HepG2 (cell line): Measurements from ENCODE around the gene PRR35. TPM values are rescaled to one million over a fixed set of nuclear protein-coding genes. Genes with fewer than 3 reads are reported as not detected.
A peak's percentile ranks its signal among the peaks of the same experiment; 100 is the strongest.

Experiments used
- ELF3 ChIP-seq: IDR thresholded peaks from 2 replicates; pipeline ENCODE4 v1.6.1; 2016; ENCODE audit warnings: missing genetic modification reagents, missing compliant biosample characterization
- HDAC6 ChIP-seq: fragments of 200-600 bp; sonication (generic); IDR thresholded peaks from 2 replicates; pipeline ENCODE4 v1.7.0; 2017; ENCODE audit warnings: mild to moderate bottlenecking, antibody characterized with exemption, low read length, low read depth
- KLF11 ChIP-seq: IDR thresholded peaks from 2 replicates; pipeline ENCODE4 v1.6.1; 2016; ENCODE audit warnings: missing compliant biosample characterization
- NFIB ChIP-seq: sonication (generic); formaldehyde crosslinking; IDR thresholded peaks from 2 replicates; pipeline ENCODE4 v1.9.0; 2021; ENCODE audit warnings: missing genetic modification reagents, mild to moderate bottlenecking, borderline replicate concordance
- NR1H2 ChIP-seq: sonication (generic); formaldehyde crosslinking; IDR thresholded peaks from 2 replicates; pipeline ENCODE4 v1.8.1; 2022; ENCODE audit warnings: low read depth, missing genetic modification reagents, borderline replicate concordance
- RBM22 ChIP-seq: fragments of 200-400 bp; formaldehyde crosslinking; optimal IDR thresholded peaks from 2 replicates; pipeline ENCODE3; 2017; ENCODE audit warnings: mild to moderate bottlenecking, low read length, moderate library complexity
- TAF15 ChIP-seq: fragments of 200-400 bp; formaldehyde crosslinking; IDR thresholded peaks from one replicate; pipeline ENCODE4 v1.6.1; 2018; ENCODE audit warnings: mild to moderate bottlenecking, low read depth, low read length; ENCODE audit not compliant: poor library complexity, severe bottlenecking
- ZBTB21 ChIP-seq: sonication (generic); formaldehyde crosslinking; IDR thresholded peaks from 2 replicates; pipeline ENCODE4 v1.4.0; 2020; ENCODE audit warnings: missing genetic modification reagents
- ZNF33B ChIP-seq: sonication (generic); formaldehyde crosslinking; IDR thresholded peaks from 2 replicates; pipeline ENCODE4 v1.5.1; 2020; ENCODE audit warnings: mild to moderate bottlenecking, missing genetic modification reagents
- ZNF343 ChIP-seq: sonication (generic); formaldehyde crosslinking; IDR thresholded peaks from 2 replicates; pipeline ENCODE4 v1.4.0; 2020; ENCODE audit warnings: mild to moderate bottlenecking, missing genetic modification reagents
- ZNF468 ChIP-seq: sonication (generic); formaldehyde crosslinking; IDR thresholded peaks from 2 replicates; pipeline ENCODE4 v1.8.0; 2022; ENCODE audit warnings: mild to moderate bottlenecking, moderate library complexity, missing genetic modification reagents
- ZNF768 ChIP-seq: sonication (generic); formaldehyde crosslinking; IDR thresholded peaks from 2 replicates; pipeline ENCODE4 v1.4.0; 2020; ENCODE audit warnings: missing genetic modification reagents
- ZNF781 ChIP-seq: sonication (generic); formaldehyde crosslinking; IDR thresholded peaks from 2 replicates; pipeline ENCODE4 v1.5.1; 2020; ENCODE audit warnings: borderline replicate concordance, mild to moderate bottlenecking, missing genetic modification reagents; ENCODE audit errors: not compliant biosample characterization
- polyA plus RNA-seq, 8 experiments: library from polyadenylated mRNA; depleted of rRNA in 3 of 8; stranded (reverse) in 7 of 8; unstranded in 1 of 8; fragments of >200 nt; fragmentation: Illumina TruSeq in 4 of 8; extraction: Trizol in 4 of 8; gene quantifications; 2 replicates each; pipeline versions ENCODE4 v1.2.1 to v1.2.3, GENCODE V29; 2011 to 2016; ENCODE audit warnings: low read depth in 4 of 8, missing spikeins in 1 of 8, mixed read lengths in 1 of 8; ENCODE audit not compliant: insufficient read depth in 1 of 8
- total RNA-seq, 5 experiments: library from RNA; depleted of rRNA; stranded (reverse); fragments of >200 nt; fragmentation: Illumina TruSeq; extraction: Trizol; gene quantifications; 2 replicates each; pipeline ENCODE4 v1.2.3, GENCODE V29; 2016; ENCODE audit warnings: low read depth in 1 of 5
- TF ChIP-seq, protein P1 (sequence below): sonication (generic); formaldehyde crosslinking; IDR thresholded peaks from 2 replicates; pipeline ENCODE4 v1.5.0; 2020; ENCODE audit warnings: mild to moderate bottlenecking, missing genetic modification reagents
- TF ChIP-seq, protein P2 (sequence below): sonication (generic); formaldehyde crosslinking; IDR thresholded peaks from 2 replicates; pipeline ENCODE4 v1.9.0; 2022; ENCODE audit warnings: low read depth, missing genetic modification reagents
- TF ChIP-seq, protein P3 (sequence below): sonication (generic); formaldehyde crosslinking; IDR thresholded peaks from 2 replicates; pipeline ENCODE4 v1.4.0; 2020; ENCODE audit warnings: mild to moderate bottlenecking, missing genetic modification reagents
- TF ChIP-seq, protein P4 (sequence below): sonication (generic); formaldehyde crosslinking; conservative IDR thresholded peaks from 2 replicates; pipeline ENCODE4 v1.4.0; 2020; ENCODE audit warnings: missing genetic modification reagents
- TF ChIP-seq, protein P5 (sequence below): sonication (generic); formaldehyde crosslinking; conservative IDR thresholded peaks from 2 replicates; pipeline ENCODE4 v1.8.0; 2022; ENCODE audit warnings: missing genetic modification reagents

The PRR35 gene
- total and polyA plus RNA-seq, 2 of the 13 experiments (the other 11 are each of a cell fraction or from before 2014, with no cell fraction given), result 0.07 to 0.16 TPM

DNA sequence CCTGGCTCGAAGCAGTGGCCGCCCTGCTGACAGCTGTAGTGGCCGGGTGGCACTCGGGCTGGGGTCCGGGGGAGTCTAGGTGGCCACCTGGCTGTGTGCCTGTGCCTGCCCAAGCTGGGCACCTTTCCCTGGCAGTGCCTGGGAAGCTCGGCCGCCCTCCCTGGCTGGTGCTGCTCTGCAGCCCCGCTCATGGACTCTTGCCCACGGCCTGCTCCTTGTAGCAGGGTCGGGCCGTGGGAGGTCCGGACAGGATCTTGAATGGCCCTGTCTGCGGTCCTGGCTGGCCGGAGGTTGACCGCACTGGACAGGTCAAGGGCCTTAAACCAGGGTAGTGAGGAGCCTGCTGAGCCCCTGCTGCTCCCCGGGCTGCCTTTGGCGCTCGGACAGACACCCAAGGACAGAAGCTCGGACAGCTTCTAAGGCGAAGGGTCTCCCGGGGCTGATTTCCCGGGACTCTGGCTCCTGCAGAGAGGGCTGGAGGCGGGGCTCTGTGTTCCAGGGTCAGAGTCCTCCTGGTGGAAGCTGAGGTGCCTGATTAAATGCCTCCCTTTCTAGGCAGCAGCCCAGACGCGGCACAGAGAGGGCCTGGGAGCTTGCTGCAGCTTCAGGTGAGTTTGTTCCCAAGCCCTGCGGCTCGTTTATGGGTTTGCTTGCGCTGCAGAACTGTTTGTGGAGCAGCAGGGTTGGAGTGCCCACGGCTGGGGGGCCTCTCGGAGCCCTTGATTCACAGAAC is 26.6 kb upstream of the PRR35 start (continued):
- no peak for TF ChIP-seq ZBTB21 (CRISPR knock-in tag)
- no peak for TF ChIP-seq HDAC6
- peak; percentile 15 for TF ChIP-seq RBM22
- TF ChIP-seq, protein P1, sequence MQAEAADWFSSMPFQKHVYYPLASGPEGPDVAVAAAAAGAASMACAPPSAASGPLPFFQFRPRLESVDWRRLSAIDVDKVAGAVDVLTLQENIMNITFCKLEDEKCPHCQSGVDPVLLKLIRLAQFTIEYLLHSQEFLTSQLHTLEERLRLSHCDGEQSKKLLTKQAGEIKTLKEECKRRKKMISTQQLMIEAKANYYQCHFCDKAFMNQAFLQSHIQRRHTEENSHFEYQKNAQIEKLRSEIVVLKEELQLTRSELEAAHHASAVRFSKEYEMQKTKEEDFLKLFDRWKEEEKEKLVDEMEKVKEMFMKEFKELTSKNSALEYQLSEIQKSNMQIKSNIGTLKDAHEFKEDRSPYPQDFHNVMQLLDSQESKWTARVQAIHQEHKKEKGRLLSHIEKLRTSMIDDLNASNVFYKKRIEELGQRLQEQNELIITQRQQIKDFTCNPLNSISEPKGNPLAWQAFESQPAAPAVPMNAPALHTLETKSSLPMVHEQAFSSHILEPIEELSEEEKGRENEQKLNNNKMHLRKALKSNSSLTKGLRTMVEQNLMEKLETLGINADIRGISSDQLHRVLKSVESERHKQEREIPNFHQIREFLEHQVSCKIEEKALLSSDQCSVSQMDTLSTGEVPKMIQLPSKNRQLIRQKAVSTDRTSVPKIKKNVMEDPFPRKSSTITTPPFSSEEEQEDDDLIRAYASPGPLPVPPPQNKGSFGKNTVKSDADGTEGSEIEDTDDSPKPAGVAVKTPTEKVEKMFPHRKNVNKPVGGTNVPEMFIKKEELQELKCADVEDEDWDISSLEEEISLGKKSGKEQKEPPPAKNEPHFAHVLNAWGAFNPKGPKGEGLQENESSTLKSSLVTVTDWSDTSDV (CRISPR knock-in tag), result no peak
- no peak for TF ChIP-seq NFIB
- TF ChIP-seq, protein P2, sequence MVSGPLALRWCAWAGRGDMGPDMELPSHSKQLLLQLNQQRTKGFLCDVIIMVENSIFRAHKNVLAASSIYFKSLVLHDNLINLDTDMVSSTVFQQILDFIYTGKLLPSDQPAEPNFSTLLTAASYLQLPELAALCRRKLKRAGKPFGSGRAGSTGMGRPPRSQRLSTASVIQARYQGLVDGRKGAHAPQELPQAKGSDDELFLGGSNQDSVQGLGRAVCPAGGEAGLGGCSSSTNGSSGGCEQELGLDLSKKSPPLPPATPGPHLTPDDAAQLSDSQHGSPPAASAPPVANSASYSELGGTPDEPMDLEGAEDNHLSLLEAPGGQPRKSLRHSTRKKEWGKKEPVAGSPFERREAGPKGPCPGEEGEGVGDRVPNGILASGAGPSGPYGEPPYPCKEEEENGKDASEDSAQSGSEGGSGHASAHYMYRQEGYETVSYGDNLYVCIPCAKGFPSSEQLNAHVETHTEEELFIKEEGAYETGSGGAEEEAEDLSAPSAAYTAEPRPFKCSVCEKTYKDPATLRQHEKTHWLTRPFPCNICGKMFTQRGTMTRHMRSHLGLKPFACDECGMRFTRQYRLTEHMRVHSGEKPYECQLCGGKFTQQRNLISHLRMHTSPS (CRISPR knock-in tag), result no peak
- TF ChIP-seq ZNF768 (CRISPR knock-in tag), result peak; percentile 40; the same call in 1 of the 2 replicates
- TF ChIP-seq, protein P3, sequence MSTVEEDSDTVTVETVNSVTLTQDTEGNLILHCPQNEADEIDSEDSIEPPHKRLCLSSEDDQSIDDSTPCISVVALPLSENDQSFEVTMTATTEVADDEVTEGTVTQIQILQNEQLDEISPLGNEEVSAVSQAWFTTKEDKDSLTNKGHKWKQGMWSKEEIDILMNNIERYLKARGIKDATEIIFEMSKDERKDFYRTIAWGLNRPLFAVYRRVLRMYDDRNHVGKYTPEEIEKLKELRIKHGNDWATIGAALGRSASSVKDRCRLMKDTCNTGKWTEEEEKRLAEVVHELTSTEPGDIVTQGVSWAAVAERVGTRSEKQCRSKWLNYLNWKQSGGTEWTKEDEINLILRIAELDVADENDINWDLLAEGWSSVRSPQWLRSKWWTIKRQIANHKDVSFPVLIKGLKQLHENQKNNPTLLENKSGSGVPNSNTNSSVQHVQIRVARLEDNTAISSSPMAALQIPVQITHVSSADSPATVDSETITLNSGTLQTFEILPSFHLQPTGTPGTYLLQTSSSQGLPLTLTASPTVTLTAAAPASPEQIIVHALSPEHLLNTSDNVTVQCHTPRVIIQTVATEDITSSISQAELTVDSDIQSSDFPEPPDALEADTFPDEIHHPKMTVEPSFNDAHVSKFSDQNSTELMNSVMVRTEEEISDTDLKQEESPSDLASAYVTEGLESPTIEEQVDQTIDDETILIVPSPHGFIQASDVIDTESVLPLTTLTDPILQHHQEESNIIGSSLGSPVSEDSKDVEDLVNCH, result no peak
- TF ChIP-seq, protein P4, sequence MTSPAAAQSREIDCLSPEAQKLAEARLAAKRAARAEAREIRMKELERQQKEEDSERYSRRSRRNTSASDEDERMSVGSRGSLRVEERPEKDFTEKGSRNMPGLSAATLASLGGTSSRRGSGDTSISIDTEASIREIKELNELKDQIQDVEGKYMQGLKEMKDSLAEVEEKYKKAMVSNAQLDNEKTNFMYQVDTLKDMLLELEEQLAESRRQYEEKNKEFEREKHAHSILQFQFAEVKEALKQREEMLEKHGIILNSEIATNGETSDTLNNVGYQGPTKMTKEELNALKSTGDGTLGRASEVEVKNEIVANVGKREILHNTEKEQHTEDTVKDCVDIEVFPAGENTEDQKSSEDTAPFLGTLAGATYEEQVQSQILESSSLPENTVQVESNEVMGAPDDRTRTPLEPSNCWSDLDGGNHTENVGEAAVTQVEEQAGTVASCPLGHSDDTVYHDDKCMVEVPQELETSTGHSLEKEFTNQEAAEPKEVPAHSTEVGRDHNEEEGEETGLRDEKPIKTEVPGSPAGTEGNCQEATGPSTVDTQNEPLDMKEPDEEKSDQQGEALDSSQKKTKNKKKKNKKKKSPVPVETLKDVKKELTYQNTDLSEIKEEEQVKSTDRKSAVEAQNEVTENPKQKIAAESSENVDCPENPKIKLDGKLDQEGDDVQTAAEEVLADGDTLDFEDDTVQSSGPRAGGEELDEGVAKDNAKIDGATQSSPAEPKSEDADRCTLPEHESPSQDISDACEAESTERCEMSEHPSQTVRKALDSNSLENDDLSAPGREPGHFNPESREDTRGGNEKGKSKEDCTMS (CRISPR knock-in tag), result no peak
- no peak for TF ChIP-seq ZNF468 (CRISPR knock-in tag)
- no peak for TF ChIP-seq ZNF781 (CRISPR knock-in tag)
- TF ChIP-seq ZNF343 (CRISPR knock-in tag), result no peak
- no peak for TF ChIP-seq KLF11 (CRISPR knock-in tag)
- TF ChIP-seq NR1H2 (CRISPR knock-in tag), result no peak
- no peak for TF ChIP-seq TAF15
- no peak for TF ChIP-seq ZNF33B
- TF ChIP-seq ELF3 (CRISPR knock-in tag), result peak; percentile 31; the same call in 1 of the 2 replicates
- TF ChIP-seq, protein P5, sequence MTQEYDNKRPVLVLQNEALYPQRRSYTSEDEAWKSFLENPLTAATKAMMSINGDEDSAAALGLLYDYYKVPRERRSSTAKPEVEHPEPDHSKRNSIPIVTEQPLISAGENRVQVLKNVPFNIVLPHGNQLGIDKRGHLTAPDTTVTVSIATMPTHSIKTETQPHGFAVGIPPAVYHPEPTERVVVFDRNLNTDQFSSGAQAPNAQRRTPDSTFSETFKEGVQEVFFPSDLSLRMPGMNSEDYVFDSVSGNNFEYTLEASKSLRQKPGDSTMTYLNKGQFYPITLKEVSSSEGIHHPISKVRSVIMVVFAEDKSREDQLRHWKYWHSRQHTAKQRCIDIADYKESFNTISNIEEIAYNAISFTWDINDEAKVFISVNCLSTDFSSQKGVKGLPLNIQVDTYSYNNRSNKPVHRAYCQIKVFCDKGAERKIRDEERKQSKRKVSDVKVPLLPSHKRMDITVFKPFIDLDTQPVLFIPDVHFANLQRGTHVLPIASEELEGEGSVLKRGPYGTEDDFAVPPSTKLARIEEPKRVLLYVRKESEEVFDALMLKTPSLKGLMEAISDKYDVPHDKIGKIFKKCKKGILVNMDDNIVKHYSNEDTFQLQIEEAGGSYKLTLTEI, result no peak
